Head of caudate nucleus (tissue), 42 donors: ENCODE results near the gene OBSCN.
"Not testable (repeated sequence)": the region's sequence is repeated elsewhere in the genome, so short reads cannot be mapped to it uniquely, and the experiment has no call there.

Experiments
- DNase-seq, 42 donors: peaks; one replicate each; pipeline versions ENCODE4 v3.0.0 to v3.0.0-alpha.2; 2020 to 2021; ENCODE audit warnings: mixed read lengths in 7 of 42
- intact Hi-C: fragments of 100-400 bp; cut with DNase I; formaldehyde crosslinking; loops from one replicate; pipeline ENCODE4 v1.15.0; 2022

Gene OBSCN

GRCh38 chr1:228238461-228238860 is 30.6 kb downstream of the OBSCN start:
- intact Hi-C loops = no loop called here

GRCh38 chr1:228240411-228241240 is 32.8 kb downstream of the OBSCN start:
- no peak for DNase-seq
- intact Hi-C loops = no loop called here

More at GRCh38 chr1:228238461-228238860, 30.6 kb downstream of the OBSCN start:
- DNase-seq = no peak

GRCh38 chr1:228241259-228241658 is 33.4 kb downstream of the OBSCN start:
- no peak for DNase-seq
- intact Hi-C loops = no loop called here

DNA sequence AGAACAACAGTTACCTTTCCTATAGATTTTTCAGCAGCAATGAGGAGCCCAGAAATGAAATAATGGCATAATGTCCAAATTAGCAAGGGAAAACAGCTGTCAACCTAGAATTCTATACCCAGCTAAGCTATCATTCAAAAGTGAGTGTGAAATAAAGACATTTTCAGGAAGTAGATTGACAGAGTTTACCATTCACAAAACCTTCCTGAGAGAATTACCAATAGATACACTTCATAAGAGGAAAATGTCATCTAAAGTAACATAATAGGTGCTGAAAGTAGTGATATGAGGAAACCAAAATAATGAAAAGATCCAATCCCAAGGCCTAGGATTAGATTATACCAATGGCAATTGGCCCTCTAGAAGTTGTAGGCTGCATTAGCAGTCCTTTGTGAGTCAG is 34.6 kb downstream of the OBSCN start:
- intact Hi-C loops = no loop called here

GRCh38 chr1:228243093-228243492 is 35.2 kb downstream of the OBSCN start:
- no peak for DNase-seq
- intact Hi-C loops = no loop called here

More for the DNA sequence above, 34.6 kb downstream of the OBSCN start:
- DNase-seq = no peak

- DNase-seq, intact Hi-C loops: not testable (repeated sequence)
Observed at GRCh38 chr1:228243989-228244388, 36.1 kb downstream of the OBSCN start.

- DNase-seq = no peak
Observed at GRCh38 chr1:228245111-228245510, 37.3 kb downstream of the OBSCN start.

DNA sequence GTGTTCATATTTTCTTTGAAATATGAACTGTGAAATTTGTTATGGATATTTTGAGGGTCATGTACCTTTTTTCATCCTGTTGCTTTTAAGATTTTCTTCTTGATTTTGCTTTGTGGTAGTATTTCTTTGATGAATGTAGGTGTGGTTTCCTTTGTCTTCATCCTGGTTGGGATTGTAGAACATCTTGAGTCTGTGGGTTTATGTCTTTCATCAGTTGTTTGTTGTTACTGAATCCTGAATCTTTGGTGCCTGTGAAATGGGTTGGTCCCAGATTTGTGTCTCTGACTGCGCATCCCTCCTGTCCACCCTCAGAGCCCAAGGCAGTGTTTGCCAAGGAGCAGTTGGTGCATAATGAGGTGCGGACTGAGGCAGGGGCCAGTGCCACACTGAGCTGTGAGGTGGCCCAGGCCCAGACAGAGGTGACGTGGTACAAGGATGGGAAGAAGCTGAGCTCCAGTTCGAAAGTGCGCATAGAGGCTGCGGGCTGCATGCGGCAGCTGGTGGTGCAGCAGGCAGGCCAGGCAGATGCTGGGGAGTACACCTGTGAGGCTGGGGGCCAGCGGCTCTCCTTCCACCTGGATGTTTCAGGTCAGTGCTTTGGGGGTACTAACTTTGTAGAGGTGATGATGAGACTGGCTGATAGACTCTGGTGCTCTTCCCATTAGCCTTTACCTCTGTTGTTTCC is 38.5 kb downstream of the OBSCN start:
- DNase-seq = no peak
- intact Hi-C loops = no loop called here

More at GRCh38 chr1:228245111-228245510, 37.3 kb downstream of the OBSCN start:
- intact Hi-C loops = no loop called here

DNA sequence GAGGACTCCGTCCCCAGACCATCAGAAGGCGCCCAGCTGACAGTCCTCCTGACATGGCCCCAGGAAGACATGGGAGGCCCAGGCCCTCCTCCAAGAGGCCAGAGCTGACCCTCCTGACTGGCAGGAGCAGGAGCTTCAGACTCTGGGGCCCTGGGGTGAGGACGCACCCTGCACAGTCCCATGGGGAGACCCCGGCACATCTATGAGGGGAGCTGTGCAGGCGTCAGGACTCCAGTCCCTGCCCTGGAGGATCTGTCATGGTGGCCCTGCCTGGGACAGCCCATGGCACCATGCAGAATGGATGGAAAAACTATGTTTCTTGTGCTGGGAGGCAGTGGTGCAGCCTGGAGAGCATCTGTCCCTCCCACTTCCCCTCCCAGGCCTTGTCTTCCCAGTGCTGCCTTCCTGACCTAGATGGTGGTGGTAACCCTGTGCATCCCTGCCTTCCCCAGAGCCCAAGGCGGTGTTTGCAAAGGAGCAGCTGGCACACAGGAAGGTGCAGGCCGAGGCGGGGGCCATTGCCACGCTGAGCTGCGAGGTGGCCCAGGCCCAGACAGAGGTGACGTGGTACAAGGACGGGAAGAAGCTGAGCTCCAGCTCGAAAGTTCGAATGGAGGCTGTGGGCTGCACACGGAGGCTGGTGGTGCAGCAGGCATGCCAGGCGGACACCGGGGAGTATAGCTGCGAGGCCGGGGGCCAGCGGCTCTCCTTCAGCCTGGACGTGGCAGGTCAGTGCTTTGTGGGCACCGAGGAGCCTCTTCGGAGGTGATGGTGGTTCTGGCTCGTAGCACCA is 41.9 kb downstream of the OBSCN start:
- intact Hi-C loops = no loop called here
- DNase-seq = no peak

DNA sequence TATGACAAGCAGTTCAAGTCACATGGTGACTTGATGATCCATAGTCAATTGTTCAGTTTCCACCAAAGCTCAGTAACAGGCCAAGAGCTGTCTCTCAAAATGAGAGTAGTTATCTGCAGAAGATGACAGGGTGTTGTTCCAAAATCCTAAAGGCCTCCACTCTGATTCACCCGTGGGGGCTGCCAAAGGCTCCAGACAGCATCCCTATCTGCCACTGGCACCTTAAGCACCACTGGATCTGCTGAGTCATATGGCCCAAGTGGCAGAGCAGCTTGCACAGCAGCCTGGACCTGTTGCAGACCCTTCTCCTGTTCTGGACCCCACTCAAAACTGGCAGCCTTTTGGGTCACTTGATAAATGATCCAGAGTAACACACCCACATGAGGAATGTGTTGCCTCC is 44.6 kb downstream of the OBSCN start:
- not testable (repeated sequence) for DNase-seq

DNA sequence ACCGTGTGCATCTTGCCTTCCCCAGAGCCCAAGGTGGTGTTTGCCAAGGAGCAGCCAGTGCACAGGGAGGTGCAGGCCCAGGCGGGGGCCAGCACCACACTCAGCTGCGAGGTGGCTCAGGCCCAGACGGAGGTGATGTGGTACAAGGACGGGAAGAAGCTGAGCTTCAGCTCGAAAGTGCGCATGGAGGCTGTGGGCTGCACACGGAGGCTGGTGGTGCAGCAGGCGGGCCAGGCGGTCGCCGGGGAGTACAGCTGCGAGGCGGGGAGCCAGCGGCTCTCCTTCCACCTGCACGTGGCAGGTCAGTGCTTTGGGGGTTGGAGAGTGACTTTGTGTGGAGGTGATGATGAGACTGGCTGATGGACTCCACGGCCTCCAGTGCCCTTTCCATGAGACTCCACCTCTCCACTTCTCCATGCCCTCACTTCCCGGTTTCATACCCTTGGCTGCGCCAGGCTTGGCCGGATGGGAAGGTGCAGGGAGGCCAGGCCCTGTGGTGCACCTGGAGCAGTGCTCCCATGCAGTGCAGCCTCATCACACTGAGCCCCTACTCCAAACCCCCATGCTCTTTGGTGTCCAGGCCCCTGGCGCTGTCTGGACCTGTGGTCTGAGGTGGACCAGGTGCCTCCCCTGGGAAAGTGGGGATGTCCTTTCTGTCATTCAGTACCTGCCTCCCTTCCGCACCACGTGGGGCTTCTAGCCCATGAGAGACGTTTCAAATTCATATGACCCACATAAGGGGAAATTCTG is 49.0 kb downstream of the OBSCN start:
- intact Hi-C loops = no loop called here
- DNase-seq = no peak

More for the DNA sequence above, 44.6 kb downstream of the OBSCN start:
- intact Hi-C loops = not testable (repeated sequence)

GRCh38 chr1:228258486-228258885 is 50.6 kb downstream of the OBSCN start:
- intact Hi-C loops = no loop called here
- DNase-seq = no peak

DNA sequence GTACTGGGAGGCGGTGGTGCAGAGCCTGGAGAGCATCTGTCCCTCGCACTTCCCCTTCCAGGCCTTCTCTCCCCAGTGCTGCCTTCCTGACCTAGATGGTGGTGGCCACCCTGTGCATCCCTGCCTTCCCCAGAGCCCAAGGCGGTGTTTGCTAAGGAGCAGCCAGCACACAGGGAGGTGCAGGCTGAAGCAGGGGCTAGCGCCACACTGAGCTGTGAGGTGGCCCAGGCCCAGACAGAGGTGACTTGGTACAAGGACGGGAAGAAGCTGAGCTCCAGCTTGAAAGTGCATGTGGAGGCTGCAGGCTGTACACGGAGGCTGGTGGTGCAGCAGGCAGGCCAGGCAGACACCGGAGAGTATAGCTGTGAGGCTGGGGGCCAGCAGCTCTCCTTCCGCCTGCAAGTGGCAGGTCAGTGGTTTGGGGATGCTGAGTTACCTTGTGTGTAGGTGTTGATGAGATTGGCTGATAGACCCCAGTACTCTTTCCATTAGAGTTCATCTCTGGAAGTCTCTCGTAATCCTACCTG is 51.6 kb downstream of the OBSCN start:
- no peak for DNase-seq
- intact Hi-C loops = no loop called here

DNA sequence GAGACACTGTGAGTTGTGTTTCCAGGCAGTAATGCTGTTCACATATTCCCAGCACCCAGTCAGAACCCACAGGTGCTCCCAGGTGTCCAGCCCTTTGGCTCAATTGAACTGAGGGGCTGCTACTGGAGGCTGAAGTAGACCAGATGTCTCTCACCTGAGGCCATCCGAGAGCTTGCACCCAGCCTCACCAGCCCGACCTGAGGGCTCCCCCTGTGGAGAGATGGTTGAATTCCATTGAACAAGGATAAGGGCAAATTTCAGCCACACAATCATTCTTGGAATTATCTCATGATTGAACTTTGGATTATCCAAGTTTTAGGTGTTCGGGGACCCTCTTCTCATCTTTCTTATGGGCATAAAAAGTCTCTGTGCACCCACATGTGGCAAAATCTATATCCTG is 52.1 kb downstream of the OBSCN start:
- intact Hi-C loops = no loop called here
- no peak for DNase-seq

GRCh38 chr1:228261706-228262105 is 53.9 kb downstream of the OBSCN start:
- DNase-seq = no peak
- intact Hi-C loops = no loop called here

- DNase-seq = no peak
- intact Hi-C loops = no loop called here
Observed at GRCh38 chr1:228262475-228262874, 54.6 kb downstream of the OBSCN start.

GRCh38 chr1:228263636-228264035 is 55.8 kb downstream of the OBSCN start:
- peak in 2 of 42 donors; percentile 7 to 34 for DNase-seq
- intact Hi-C loops = no loop called here

DNA sequence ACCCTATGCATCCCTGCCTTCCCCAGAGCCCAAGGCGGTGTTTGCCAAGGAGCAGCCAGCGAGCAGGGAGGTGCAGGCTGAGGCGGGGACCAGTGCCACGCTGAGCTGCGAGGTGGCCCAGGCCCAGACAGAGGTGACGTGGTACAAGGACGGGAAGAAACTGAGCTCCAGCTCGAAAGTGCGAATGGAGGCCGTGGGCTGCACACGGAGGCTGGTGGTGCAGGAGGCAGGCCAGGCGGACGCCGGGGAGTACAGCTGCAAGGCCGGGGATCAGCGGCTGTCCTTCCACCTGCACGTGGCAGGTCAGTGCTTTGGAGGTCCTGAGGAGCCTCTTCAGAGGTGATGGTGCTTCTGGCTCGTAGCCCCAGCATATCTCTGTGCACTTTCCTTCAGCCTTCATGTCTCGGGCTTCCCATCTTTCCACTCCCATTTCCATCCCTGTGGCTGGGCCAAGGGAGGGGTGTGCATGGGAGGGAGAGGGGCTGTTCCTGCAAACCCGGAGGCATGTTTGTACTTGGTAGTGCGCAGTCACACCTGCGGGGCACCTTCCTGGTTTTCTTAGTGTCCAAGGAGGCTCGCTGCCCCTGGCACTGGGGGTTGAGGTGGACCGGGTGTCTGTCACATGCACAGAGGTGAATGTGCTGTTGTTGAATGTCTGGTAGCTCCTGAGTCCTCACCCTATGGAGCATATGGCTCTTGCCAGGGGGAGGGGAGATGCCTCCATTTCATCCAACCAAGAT is 56.4 kb downstream of the OBSCN start:
- intact Hi-C loops = no loop called here

More for the DNA sequence above, 56.4 kb downstream of the OBSCN start:
- DNase-seq = peak in 2 of 42 donors; percentile 23 to 25
